ENCODE results near the gene OR5C1. TPM values are rescaled to one million over a fixed set of nuclear protein-coding genes. Genes with fewer than 3 reads are reported as not detected.
A peak's percentile ranks its signal among the peaks of the same experiment; 100 is the strongest.

Gene OR5C1
- total and polyA plus RNA-seq, 2 experiments from 2014 or later: not detected

GRCh38 chr9:122819791-122820489 lies 31.2 kb downstream of the OR5C1 start:
- Histone ChIP-seq H3K27me3 (no peaks in the 10 kb centered on the region), H3K27ac (peak overlapping the region; percentile 14), H4K20me1 (ENCODE audit: insufficient read depth, poor library complexity, severe bottlenecking) (no peaks in the 10 kb centered on the region), H3K9me2 (replicated peaks; ENCODE audit: insufficient read depth) (no peaks in the 10 kb centered on the region), H3K4me2 (peak overlapping the region; percentile 40), H3K4me1 (ENCODE audit: insufficient read depth) (peaks cover 12% of the 10 kb centered on the region), H3K79me2 (peaks cover 15% of the 10 kb centered on the region), H3K36me3 (replicated peaks; ENCODE audit: insufficient read depth, low read depth) (no peaks in the 10 kb centered on the region), H3K9me3 (ENCODE audit: low read depth) (no peaks in the 10 kb centered on the region), H3K4me3 (no peak overlapping the region), H2AFZ (no peak overlapping the region)
- DNase-seq (ENCODE audit: low spot score): no peak
- TF ChIP-seq EZH2phosphoT487 (IDR thresholded peaks at IDR 0.05; ENCODE audit: low read depth, severe bottlenecking, unreplicated experiment): no peak
- TF ChIP-seq, protein P1, sequence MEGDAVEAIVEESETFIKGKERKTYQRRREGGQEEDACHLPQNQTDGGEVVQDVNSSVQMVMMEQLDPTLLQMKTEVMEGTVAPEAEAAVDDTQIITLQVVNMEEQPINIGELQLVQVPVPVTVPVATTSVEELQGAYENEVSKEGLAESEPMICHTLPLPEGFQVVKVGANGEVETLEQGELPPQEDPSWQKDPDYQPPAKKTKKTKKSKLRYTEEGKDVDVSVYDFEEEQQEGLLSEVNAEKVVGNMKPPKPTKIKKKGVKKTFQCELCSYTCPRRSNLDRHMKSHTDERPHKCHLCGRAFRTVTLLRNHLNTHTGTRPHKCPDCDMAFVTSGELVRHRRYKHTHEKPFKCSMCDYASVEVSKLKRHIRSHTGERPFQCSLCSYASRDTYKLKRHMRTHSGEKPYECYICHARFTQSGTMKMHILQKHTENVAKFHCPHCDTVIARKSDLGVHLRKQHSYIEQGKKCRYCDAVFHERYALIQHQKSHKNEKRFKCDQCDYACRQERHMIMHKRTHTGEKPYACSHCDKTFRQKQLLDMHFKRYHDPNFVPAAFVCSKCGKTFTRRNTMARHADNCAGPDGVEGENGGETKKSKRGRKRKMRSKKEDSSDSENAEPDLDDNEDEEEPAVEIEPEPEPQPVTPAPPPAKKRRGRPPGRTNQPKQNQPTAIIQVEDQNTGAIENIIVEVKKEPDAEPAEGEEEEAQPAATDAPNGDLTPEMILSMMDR (IDR thresholded peaks at IDR 0.05; ENCODE audit: poor library complexity): no peak
- no peak for TF ChIP-seq EZH2 (IDR thresholded peaks at IDR 0.05; ENCODE audit: borderline replicate concordance)
- WGBS (ENCODE audit: low lambda C conversion rate, missing lambda C conversion rate): 74% methylated on average over 9 of the region's 9 CpGs

- Histone ChIP-seq H3K4me1 (ENCODE audit: insufficient read depth) (peaks cover 12% of the 10 kb centered on the region), H3K9me3 (ENCODE audit: low read depth) (no peaks in the 10 kb centered on the region), H3K27ac (no peak overlapping the region), H2AFZ (no peak overlapping the region), H3K4me2 (no peak overlapping the region), H3K4me3 (no peak overlapping the region), H3K9me2 (replicated peaks; ENCODE audit: insufficient read depth) (no peaks in the 10 kb centered on the region), H3K79me2 (peaks cover 20% of the 10 kb centered on the region), H3K27me3 (no peaks in the 10 kb centered on the region), H4K20me1 (ENCODE audit: insufficient read depth, poor library complexity, severe bottlenecking) (no peaks in the 10 kb centered on the region), H3K36me3 (replicated peaks; ENCODE audit: insufficient read depth, low read depth) (no peaks in the 10 kb centered on the region)
- DNase-seq (ENCODE audit: low spot score): no peak
- WGBS (ENCODE audit: low lambda C conversion rate, missing lambda C conversion rate): 93% methylated on average over 11 of the region's 11 CpGs
- TF ChIP-seq, protein P1 (IDR thresholded peaks at IDR 0.05; ENCODE audit: poor library complexity): no peak
- TF ChIP-seq EZH2phosphoT487 (IDR thresholded peaks at IDR 0.05; ENCODE audit: low read depth, severe bottlenecking, unreplicated experiment): no peak
Measured at GRCh38 chr9:122820490-122820845, 31.7 kb downstream of the OR5C1 start.

DNA sequence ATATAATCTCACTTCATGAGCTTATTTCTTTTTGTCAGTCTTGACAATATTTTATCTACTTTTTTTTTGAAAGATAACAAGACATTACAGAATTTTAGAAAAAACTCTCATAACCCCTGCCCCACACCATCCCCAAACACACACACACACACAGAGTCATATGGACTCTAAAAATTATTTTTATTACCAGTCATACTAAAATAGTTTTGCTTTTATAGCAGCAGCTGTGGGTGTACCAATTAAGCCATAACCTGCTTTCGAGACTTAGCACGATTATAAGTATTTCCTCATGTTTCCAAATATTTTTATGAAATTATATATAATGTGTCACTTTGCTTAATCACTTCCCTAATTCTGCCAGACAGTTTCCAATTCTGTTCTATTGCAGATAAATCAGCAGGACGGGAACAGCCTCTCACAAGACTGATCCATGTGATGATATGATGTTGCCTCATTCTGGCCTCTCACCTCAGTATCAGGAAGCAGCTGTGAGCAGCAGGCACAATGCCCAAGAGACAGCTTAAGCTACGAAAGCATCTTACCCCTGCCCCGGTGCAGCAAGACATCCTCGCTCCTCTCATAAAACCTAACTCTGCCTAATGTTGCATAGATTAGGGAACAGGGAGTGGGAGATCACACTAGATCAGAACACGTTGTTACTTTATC lies 32.7 kb downstream of the OR5C1 start:
- Histone ChIP-seq H3K9me2 (replicated peaks; ENCODE audit: insufficient read depth) (no peaks in the 10 kb centered on the region), H3K4me3 (no peak overlapping the region), H3K9me3 (ENCODE audit: low read depth) (no peaks in the 10 kb centered on the region), H3K27ac (no peak overlapping the region), H3K27me3 (no peaks in the 10 kb centered on the region), H4K20me1 (ENCODE audit: insufficient read depth, poor library complexity, severe bottlenecking) (no peaks in the 10 kb centered on the region), H2AFZ (no peak overlapping the region), H3K36me3 (replicated peaks; ENCODE audit: insufficient read depth, low read depth) (no peaks in the 10 kb centered on the region), H3K79me2 (peaks cover 30% of the 10 kb centered on the region), H3K4me1 (ENCODE audit: insufficient read depth) (peaks cover 13% of the 10 kb centered on the region), H3K4me2 (no peak overlapping the region)
- no peak for TF ChIP-seq EZH2 (IDR thresholded peaks at IDR 0.05; ENCODE audit: borderline replicate concordance)
- no peak for TF ChIP-seq EZH2phosphoT487 (IDR thresholded peaks at IDR 0.05; ENCODE audit: low read depth, severe bottlenecking, unreplicated experiment)
- TF ChIP-seq, protein P1 (IDR thresholded peaks at IDR 0.05; ENCODE audit: poor library complexity): no peak
- 76% methylated on average over 7 of the region's 7 CpGs for WGBS (ENCODE audit: low lambda C conversion rate, missing lambda C conversion rate)
- DNase-seq (ENCODE audit: low spot score): no peak

Data from hepatocyte (in vitro differentiated cells).